Urothelium cell line (cell line): Measurements from ENCODE around the gene GSKIP.
A peak's percentile ranks its signal among the peaks of the same experiment; 100 is the strongest.

Source experiments
- DNase-seq: peaks from one replicate; pipeline ENCODE4 v3.0.0; 2011; ENCODE audit warnings: low spot score, mixed read lengths
- FAIRE-seq: peaks from 2 replicates; lab custom pipeline; 2011; peaks lifted over from hg19 to GRCh38; lab: Jason Lieb, UNC

Gene GSKIP

DNA sequence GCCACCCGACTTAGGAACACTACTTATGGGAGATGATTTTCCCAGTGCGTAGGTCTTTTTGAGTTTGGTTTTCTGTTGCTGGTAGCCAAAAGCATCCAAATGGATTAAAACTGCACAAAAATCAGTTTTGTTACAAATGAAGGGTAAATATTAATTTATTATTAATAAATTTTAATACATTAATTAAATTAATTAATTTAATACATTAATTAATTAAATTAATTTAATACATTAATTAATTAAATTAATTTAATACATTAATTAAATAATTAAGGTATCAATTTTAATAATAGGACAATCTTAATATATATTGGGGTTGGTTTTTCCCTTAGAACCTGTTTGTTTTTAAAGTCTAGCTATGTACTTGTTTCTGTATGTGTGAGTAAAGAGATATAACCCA is 52.2 kb downstream of the GSKIP start:
- FAIRE-seq (no peak), DNase-seq (no peak)

DNA sequence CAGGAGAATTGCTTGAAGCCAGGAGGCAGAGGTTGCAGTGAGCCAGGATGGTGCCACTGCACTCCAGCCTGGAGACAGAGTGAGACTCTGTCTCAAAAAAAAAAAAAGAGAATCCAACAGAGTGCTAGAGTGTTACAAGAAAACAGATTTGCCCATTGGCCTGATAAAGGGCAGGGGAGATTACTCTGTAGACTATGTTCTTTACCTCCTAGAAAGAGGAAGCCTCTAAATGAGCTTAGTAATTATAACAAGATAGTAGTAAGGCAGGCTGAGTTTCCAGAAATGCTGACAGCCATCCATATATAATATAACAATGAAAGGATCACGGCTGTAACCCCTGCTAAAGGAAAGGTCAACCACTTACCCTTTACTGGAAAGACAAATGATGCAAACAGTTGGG is 53.0 kb downstream of the GSKIP start:
- FAIRE-seq (no peak), DNase-seq (no peak)

GRCh38 chr14:96417254-96417653 is 53.9 kb downstream of the GSKIP start:
- no peak for DNase-seq
- FAIRE-seq, result no peak

- FAIRE-seq (no peak), DNase-seq (no peak)
Observed at GRCh38 chr14:96418075-96418474, 54.7 kb downstream of the GSKIP start.

- FAIRE-seq (no peak), DNase-seq (no peak)
Observed at GRCh38 chr14:96421236-96421635, 57.9 kb downstream of the GSKIP start.

- no peak for FAIRE-seq
- no peak for DNase-seq
Observed at GRCh38 chr14:96422992-96423391, 59.7 kb downstream of the GSKIP start.

DNA sequence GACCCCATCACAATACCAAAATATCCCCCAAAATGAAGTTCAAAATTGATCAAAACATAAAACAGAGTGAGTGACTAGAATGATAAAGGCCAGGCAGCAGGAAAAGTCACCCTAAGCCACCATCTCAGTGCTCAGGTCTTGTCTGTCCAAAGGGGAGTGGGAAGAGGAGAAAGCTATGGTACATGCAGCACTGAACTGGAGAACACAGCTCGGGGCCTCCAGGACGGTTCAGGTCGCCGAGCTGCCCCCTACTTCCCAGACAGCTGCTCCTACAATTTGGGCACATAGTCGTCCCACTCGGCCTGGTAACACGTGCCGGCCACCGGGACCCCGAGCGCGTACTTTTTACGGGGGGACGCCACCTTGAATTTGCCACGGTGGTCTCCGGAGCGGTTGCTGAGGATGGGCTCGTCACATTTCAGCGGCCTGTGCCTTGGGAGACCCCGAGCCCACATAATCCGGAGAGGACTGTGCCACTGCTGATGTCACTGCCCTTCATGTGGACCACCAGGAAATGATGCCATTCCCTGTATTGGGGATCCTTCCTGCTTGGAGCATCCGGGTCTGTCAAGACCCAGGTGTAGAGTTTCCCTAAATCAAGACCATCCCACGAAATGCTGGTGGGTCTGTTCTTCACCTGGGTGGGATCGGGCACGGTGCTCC is 60.3 kb downstream of the GSKIP start:
- no peak for DNase-seq
- FAIRE-seq, result no peak

- FAIRE-seq, result no peak
Observed at GRCh38 chr14:96424109-96424989, 61.0 kb downstream of the GSKIP start.

GRCh38 chr14:96434040-96434439 is 70.7 kb downstream of the GSKIP start:
- FAIRE-seq, result no peak
- DNase-seq, result no peak

More at GRCh38 chr14:96424109-96424989, 61.0 kb downstream of the GSKIP start:
- peak; percentile 42 for DNase-seq
